ENCODE measurements around the gene LYZL6. TPM values are rescaled to one million over a fixed set of nuclear protein-coding genes. Genes with fewer than 3 reads are reported as not detected.
"Not testable (repeated sequence)": the region's sequence is repeated elsewhere in the genome, so short reads cannot be mapped to it uniquely, and the experiment has no call there.

LYZL6 gene
- polyA plus RNA-seq, 5 donors = not detected

DNA sequence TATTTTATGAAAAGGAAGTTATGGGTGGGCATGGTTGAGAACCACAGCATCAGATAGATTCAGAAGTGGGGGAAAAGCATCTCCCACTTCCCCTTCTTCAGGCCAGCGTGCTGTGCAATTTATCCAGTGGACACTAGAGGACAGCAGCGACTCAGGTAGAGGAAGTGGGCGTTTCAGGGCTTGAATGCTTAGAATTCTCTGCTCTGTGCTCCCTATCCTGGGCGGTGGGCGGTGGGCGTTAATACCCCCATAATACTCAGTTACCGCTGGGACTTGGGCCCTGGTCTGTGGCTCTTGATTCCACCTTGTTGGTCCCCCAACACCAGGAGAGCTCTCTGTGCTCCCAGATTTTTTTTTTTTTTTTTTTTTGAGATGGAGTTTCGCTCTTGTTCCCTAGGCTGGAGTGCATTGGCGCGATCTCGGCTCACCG lies 3.7 kb upstream of the LYZL6 start:
- DNase-seq = no peak

DNA sequence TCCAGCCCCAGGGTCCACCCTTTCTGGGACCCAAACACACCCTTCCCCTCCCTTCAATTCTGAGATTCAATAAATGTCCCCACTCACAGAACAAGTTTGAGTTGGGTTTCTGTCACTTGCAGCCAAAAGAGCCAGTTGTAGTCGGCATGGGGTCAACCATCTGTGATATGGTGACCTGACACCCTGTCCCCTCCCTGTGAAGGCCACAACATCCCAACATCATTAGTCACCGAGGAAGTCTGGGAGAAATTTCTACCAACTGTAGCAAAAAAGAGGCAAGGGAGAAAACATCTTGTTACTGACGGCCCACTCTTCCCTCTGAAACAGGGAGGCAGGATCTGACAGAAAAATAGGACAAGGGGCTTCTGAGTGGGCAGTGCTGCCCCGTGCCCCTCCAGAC lies 638 bp upstream of the LYZL6 start:
- no peak for DNase-seq

DNA sequence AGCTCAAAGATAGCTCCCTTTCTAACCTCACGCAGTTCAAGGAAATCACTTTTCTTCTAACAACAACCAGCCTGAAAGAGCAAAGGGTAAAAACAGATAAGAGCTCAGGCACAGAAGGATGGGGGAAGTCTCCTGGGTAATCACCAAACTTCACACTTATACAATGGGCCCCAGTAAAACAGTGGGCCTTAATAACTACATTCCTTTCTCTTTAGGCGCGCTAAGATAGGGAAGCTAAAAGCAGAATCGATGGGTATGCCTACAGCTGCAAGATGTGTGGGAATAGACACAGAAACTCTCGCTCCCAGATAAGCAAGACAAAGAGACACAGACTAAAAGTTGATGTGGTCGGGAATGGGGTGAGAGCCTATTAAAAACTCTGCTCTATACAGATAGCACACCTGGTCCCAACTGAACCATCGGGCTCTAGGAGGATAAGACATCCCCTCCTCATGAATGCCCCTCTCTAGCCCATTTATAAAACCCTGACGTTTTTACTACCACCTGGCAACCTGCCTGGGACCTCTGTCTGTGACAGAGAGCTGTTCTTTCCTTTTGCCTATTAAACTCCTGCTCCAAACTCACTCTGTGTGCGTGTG lies 826 bp downstream of the LYZL6 start:
- DNase-seq = no peak

DNA sequence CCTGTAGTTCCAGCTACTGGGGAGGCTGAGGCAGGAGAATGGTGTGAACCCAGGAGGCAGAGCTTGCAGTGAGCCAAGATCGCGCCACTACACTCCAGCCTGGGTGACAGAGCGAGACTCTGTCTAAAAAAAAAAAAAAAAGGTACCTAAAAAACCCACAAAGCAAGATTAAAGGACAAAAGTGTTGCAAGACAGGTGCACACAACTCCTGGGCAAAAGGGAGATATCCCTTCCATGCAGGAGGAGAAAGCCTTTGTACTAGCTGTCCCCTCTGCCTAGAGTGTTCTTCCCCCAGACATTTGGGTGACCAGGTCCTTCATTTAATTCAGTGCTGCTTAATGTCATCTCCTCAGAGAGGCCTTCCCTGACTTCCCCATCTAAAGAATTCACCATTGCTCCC lies 5.0 kb downstream of the LYZL6 start:
- not testable (repeated sequence) for DNase-seq

DNA sequence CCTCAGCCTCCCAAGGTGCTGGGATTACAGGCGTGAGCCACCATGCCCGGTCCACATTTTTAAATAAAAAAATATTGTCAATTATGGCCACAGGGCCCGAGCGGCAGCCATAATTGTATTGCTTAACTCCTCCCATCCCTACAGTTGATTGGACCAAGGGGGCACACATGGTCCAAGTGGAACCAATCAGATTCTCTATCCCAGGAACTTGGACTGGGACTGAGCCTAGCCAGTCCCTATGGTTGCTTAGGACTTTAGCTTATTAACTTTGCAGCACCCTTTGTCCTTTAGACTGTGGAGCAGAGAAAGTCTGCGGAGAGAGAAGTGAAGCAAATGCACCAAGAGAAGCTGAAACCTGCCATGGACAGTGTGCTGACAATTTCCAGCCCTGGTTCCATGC lies 7.5 kb downstream of the LYZL6 start:
- no peak for DNase-seq

DNA sequence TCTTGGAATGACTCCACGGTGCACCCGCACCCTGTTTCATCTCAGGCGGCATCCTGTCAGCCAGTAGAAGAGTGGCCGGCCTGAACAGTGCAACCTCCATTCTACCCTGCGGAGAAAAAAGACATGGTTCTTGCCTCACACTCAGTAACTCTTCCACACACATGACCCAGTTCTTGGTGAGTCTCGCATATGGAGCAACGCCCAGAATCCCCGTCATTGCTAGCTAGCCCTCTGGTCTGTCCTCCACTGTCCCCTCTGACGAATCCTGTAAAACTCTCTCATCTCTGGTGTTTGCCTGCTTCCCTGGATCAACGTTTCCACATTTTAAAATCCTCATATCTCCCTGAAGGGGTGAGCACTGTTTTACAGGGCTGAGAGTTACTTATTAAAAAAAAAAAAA lies 8.8 kb downstream of the LYZL6 start:
- no peak for DNase-seq

DNA sequence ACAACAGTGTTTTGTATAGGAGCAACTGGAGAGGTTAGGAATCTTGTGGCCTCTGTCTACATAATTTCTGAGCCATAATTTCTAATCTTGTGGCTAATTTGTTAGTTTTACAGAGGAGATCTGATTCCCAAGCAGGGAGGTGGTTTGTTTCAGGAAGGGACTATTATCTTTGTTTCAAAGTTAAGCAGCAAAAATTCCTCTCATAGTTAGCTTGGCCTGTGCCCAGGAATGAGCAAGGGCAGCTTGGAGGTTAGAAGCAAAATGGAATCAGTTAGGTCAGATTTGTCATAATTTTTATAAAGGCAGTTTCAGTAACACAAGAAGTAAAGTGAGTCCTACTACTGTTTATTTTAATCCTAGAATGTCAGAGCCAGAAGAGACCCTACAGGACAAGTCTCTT lies 10.9 kb downstream of the LYZL6 start:
- DNase-seq = no peak

DNA sequence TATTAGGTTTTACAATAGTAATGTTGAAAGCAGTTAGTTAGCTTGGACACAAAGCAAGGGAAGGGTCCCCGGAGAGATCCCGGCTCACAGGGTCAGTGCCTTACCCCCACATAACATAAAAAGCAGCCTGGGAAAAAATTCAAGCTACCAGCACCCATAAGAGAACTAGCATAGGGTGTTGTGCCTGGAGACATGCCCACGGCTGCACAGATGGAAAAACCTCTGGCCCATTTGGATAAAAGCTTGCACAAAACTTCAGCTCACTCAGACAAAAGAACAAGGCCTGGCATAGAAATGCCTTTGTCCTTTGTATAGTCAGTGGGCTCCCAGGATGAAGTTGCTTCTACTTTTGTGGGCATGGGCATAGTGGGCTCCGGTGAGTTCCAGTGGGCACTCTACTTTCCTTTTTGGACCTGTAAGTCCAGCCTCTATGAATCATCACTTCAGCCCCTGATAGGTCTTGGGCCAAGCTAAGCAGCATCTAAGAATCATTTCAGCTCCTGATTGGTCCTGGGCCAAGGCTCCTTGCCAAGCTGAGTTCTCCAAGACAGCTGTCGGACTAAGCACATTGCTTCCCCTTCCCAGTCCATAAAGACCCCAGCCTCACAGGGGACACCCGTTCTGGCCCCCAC lies 11.6 kb downstream of the LYZL6 start:
- DNase-seq = peak; percentile 45 to 70

DNA sequence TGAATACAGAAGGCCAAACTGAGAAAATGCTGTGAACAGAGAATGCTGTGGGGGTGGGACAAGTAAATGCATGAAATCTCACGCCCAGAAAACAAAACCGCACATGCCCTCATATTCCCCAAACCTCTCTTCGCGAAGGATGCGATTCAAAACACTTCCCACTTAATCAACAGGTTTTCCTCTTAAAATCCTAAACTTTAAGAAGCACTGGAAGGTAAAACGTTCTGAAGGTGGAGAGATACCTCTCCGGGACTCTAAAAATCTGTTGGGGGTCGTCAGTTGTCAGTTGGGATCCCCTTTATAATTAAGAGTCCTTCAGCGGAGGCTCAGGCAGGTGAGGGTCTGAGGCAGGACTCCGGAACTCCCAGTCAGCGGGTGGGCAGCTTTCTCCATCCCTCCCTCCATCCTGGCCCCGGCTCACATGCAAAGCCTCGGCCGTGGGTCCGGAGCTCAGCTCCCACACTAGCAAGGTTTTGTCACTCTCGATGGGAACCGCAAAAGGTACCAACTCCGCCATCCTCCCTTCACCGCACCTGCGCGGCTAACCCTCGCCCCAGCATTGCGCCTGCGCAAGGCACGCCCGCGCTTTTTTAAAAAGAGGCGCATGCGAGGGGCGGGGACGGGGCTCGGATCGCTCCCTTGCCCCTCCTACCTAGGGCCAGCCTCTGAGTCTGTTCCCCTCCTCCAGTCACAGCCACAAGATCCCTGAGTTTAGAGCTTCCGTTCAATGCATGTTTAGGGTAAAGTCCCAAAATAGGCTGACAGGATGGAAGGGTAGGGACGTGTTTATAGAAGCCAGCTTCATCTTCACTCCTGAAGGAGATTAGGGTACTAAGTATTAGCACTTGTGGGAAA lies 13.1 kb downstream of the LYZL6 start, which contains the start of gene RDM1:
Gene RDM1, minus strand, starts transcription at position 563 of the 855 bp plus-strand sequence. Its CDS starts 46 bp downstream, at position 517.
- peak; percentile 60 to 73 for DNase-seq

DNA sequence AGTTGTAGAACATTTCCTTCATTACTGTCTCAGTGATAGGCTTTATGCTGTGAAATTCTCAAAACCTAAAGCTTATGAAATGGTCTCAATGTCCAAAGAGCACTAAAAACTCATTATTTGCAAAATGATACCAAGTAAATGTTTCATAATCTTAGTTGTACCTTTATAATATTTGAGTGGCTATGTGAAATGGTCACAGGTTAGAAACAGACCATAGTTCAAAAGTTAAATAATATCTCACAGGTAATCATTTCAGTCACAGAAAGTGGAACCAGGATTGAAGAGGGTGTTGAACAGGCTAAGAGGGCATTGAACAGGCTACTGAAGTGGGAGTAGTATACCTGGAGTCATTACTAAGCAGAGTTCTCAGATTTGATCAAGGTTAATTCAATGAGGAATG lies 15.8 kb downstream of the LYZL6 start:
- no peak for DNase-seq

DNA sequence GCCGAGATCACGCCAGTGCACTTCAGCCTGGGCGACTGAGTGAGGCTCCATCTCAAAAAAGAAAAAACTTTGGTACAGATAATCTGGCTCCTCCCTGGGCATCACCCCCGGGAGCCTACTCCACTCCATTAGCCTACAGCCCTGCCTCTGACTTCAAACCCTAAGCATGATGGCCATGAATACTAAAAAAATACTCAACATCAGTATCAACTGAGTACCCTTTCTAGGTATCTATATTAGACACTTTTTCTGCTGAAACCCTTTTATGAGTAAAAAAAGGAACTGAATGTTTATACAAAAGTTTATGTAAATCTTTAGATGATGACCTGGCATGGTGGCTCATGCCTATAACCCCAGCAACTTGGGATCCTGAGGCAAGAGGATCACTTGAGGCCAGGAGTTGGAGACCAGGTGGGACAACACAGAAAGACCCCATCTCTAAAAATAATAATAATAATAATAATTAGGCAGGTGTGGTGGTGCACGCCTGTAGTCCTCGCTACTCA lies 19.9 kb downstream of the LYZL6 start:
- DNase-seq = no peak

DNA sequence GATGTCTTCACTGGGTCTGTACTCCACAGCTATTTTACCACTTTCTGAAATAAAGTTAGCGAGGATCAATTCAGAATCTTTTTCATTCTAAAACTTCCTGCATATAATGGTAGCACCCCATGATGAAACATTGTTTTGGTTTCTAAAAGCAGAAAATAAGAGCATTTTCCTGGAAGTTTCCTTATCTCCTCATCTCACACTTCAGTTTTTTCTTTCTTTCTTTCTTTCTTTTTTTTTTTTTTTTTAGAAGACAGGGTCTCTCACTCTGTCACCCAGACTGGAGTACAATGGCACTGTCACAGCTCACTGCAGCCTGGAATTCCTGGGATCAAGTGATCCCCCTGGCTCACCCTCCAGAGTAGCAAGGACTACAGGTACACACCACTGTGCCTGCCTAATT lies 23.3 kb downstream of the LYZL6 start:
- DNase-seq = no peak

DNA sequence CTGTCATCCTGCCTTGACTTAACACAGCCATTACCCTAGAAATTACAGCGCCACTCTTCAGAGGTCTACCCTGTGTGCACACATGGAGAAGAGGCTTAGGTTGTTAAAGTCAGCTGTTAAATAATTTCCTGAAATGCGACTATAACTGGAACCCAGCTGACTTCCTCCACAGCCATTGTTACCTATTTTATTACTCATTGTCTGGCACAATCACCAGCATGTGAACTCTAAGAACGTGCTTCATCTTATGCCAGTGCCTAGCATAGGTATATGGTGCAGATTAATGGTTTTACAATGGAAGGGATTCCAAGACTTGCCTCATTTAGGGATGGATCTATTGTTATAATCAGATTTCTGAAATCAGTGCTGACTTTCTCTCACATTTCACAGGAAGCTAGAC lies 24.8 kb downstream of the LYZL6 start:
- no peak for DNase-seq

DNA sequence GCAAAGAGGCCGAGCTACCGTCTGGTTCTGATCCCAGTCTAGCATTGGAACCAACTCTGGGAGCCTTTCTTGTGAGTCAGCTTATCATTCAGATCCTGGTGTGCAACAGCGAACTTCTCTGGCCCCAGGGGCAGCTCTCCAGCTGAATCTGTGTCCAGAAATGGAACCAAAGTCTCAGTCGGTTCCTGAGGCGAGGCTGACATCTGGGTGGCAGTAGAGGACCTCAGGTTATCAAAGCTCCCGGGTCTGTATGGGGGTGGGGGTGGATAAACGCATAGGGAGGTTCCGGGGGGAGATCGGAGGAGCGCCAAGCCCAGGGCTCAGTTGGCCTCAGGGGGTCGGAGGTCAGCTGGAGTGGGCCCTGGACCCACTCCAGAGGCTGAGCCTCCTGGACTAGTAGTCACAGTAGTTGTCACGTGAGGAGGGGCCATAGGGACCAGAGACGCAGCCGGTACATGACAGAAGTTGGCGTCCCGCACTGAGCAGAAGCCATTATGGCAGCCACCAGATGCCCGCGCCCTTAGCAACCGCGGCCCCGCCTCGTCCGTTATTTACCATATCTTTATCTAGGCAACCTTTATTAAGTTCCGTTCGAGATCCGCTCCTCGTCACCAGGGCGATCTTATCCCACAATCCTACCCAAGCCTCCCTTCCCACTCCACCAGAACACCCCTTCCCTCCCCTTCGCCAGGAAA lies 25.8 kb downstream of the LYZL6 start:
- DNase-seq = no peak

DNA sequence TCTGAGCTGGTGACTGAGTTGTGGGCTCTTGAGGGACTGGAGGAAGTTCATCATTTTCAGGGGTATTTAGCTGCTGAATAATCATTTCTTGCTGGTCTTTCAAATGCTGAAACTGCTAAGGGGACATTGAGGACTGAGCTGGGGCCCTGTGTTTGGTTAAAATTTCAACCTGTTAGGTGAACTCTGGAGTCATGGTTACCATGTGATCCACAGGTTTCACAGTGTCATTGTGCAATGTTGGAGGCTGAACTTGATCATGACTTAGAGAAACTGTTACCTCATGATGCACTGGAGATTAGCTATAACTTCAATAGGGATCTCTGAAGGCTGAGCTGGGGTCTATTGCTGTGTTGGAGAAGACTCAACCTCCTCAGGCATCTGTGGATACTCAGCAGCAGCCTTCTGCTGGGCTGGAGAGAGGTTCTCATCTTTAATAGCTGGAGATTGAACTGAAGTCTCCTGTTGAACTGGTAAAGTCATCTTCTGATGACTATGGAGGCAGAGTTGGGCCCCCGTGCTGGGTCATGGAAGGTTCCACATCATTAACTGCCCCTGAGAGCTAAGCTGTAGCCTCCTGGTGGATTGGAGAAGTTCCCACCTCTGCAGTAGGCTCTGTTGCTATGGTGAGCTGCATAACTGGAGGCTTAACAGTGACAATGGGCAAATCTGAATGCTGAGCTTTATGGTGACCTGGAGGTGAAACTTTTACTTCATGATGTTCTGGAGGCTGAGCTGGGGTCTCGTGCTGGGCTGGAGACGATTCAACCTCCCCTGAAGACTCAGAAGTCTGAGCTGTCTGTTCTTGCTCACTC lies 28.2 kb downstream of the LYZL6 start:
- no peak for DNase-seq

DNA sequence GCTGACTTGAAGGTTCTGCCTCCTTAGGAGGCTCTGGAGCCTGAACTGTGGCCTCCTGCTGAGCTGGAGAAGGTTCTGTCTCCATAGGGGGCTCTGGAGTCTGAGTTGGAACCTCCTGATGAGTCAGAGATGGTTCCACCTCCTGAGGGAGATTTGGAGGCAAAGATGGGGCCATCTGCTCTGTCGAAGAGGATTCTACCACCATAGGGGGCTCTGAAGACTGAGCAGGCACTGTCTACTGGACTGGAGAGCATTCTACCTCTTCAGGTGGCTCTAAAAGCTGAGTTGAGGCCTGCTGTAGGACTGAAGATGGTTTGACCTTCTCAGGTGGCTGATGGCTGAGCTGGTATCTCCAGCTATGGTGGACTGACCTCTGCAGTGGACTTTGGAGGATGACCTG lies 29.2 kb downstream of the LYZL6 start:
- DNase-seq = no peak

DNA sequence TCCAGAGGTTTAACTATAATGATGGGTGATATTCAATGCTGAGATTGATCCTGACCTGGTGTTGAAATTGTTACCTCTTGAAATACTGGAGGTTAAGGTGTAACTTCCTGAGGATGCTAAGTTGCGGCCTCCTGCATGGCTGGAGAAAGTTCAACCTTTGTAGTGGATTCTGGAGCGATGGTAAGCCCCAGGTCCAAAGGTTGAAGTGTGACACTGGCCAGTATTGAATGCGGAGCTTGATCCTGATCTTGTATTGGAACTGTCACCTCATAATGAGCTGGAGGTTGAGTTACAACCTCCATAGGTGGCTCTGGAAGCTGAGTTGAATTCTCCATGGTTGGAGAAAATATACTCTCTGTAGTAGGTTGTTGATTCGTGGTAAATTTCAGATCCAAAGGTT lies 29.9 kb downstream of the LYZL6 start:
- DNase-seq = no peak

DNA sequence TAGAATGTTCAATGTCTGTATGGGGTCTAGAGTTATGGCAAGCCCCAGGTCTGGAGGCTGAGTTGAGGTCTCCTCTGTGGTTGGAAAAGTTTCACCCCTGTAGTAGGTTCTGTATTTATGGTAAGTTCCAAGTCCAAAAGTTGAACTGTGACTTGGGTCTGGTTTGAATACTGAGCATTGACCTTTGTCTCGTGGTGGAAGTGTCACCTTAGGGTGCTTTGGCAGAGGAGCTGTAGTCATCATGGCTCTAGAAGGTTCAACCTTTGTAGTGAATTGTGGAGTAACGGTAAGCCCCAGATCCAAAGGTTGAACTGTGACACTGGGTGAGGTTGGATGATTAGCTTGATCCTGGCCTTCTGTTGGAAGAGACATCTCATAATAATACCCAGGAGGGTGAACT lies 30.6 kb downstream of the LYZL6 start:
- no peak for DNase-seq

DNA sequence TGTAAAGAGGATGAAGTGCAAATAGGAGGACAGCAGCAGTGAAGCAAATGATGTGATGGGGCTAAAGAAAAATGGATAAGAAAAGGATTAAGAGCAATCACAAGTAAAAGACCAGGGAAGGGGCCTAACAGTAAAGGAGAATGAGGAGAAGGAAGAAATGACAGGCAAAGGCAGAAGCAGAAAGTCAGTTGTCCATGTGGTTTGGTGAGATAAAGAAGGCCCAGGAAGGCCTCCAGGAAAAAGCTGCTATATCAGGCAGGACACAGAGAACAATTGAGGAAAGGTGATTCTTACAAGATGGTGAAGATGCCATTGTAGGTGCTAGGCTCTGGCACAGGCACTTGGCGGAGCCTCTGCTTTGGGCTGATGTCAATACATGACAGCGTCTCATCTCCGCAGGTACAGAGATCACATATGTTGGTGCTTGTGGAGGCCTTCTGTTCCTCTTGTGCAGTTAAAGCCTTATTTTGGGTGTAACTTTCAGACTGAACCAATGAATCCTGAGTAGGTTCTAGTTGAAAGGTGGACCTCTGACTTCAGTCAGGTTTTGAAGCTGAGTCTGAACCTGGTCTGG lies 31.1 kb downstream of the LYZL6 start:
- DNase-seq = no peak

DNA sequence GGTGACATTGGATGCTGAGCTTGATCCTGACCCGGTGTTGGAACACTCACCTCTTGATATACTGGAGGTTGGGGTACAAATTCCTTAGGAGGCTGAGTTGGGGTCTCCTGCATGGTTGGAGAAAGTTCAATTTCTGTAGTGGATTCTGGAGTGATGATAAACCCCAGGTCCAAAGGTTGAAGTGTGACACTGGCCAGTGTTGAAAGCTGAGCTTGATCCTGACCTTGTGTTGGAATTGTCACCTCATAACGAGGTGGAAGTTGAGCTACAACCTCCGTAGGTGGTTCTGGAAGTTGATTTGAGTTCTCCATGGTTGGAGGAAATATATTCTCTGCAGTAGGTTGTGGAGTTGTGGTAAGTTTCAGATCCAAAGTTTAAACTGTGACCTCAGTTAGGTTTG lies 34.1 kb downstream of the LYZL6 start:
- DNase-seq = no peak

DNA sequence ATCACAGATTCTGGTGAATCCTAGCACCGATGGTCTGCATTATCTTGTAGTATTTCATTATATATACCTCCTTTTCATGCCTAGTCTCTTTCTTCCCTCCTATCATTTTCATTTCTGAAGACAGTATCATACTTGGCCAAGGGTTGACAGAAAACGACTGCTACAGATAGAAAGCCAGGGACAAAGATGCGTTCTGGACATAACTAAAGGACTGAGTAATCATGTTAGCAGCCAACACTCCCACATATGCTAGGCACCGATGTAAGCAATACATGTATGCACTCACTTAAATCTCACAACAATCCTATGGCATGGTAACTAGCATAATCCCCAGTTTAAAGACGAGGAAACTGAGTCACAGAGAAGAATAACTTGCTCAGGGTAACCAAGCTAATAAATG lies 35.8 kb downstream of the LYZL6 start:
- no peak for DNase-seq
